ENCODE measurements around the gene FAM174B. TPM values are rescaled to one million over a fixed set of nuclear protein-coding genes. Genes with fewer than 3 reads are reported as not detected.

FAM174B gene
- total RNA-seq, 1 donor from 2014 or later: 11.0 TPM

GRCh38 chr15:92605225-92605944 is 50.2 kb downstream of the FAM174B start:
- Mint-ChIP-seq H3K27me3 (ENCODE audit: unreplicated experiment) (peaks cover 53% of the 10 kb centered on the region), H3K4me1 (ENCODE audit: unreplicated experiment) (no peaks in the 10 kb centered on the region), H3K4me3 (ENCODE audit: unreplicated experiment) (no peak overlapping the region), H3K36me3 (ENCODE audit: unreplicated experiment) (no peaks in the 10 kb centered on the region), H3K27ac (ENCODE audit: unreplicated experiment) (no peak overlapping the region), H3K9me3 (ENCODE audit: unreplicated experiment) (no peaks in the 10 kb centered on the region)
- no peak for DNase-seq (ENCODE audit: extremely low spot score, unreplicated experiment)
- no peak for TF ChIP-seq CTCF (IDR thresholded peaks at IDR 0.05)

DNA sequence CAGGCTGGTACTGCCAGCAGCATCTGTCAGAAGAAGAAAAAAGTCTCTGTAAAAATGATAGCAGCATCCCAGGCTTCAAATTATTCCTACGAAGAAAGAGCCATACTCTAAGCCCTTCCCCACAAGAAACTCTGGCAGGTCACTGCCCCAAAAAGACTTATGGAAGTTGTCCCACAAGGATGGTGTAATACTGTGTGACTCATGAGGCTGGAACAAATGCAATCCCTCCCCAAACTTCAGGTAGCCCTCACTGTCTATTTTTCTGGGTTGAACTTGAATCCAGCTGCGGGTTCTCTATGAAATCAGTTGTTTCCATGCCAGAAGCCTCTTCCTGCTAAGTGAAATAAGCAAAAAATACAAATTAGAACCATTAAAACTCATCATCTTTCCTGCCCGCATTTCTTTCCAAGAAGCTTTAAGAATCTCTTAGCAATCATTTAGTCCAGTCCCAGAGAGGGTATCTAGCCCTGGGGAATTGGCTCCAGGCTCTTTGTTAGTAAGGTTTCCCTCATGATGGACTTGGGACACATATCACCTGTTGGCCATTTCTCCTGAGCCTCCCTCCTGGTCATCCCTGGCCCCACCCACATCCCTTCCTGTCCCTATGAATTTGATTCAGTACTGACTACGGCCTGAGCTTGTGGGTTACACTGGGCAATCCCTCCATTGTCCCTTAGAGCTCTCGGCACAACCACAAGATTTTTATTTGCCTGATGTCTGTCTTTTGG is 51.7 kb downstream of the FAM174B start:
- no peak overlapping the region for H3K27ac Mint-ChIP-seq (ENCODE audit: unreplicated experiment)
- no peak for TF ChIP-seq CTCF (IDR thresholded peaks at IDR 0.05)
- H3K27me3 Mint-ChIP-seq (ENCODE audit: unreplicated experiment): peaks cover 66% of the 10 kb centered on the region
- DNase-seq (ENCODE audit: extremely low spot score, unreplicated experiment): no peak
- H3K36me3 Mint-ChIP-seq (ENCODE audit: unreplicated experiment): no peaks in the 10 kb centered on the region
- no peaks in the 10 kb centered on the region for H3K4me1 Mint-ChIP-seq (ENCODE audit: unreplicated experiment)
- H3K9me3 Mint-ChIP-seq (ENCODE audit: unreplicated experiment): no peaks in the 10 kb centered on the region
- H3K4me3 Mint-ChIP-seq (ENCODE audit: unreplicated experiment): no peak overlapping the region

GRCh38 chr15:92603278-92603677 is 52.3 kb downstream of the FAM174B start:
- H3K4me1 Mint-ChIP-seq (ENCODE audit: unreplicated experiment): no peaks in the 10 kb centered on the region
- H3K9me3 Mint-ChIP-seq (ENCODE audit: unreplicated experiment): no peaks in the 10 kb centered on the region
- TF ChIP-seq CTCF (IDR thresholded peaks at IDR 0.05): no peak
- no peak overlapping the region for H3K4me3 Mint-ChIP-seq (ENCODE audit: unreplicated experiment)
- no peak overlapping the region for H3K27ac Mint-ChIP-seq (ENCODE audit: unreplicated experiment)
- H3K36me3 Mint-ChIP-seq (ENCODE audit: unreplicated experiment): no peaks in the 10 kb centered on the region
- DNase-seq (ENCODE audit: extremely low spot score, unreplicated experiment): no peak
- H3K27me3 Mint-ChIP-seq (ENCODE audit: unreplicated experiment): peaks cover 71% of the 10 kb centered on the region

GRCh38 chr15:92602267-92602593 is 53.3 kb downstream of the FAM174B start:
- no peak overlapping the region for H3K27ac Mint-ChIP-seq (ENCODE audit: unreplicated experiment)
- no peaks in the 10 kb centered on the region for H3K9me3 Mint-ChIP-seq (ENCODE audit: unreplicated experiment)
- H3K36me3 Mint-ChIP-seq (ENCODE audit: unreplicated experiment): no peaks in the 10 kb centered on the region
- no peak overlapping the region for H3K4me3 Mint-ChIP-seq (ENCODE audit: unreplicated experiment)
- peaks cover 65% of the 10 kb centered on the region for H3K27me3 Mint-ChIP-seq (ENCODE audit: unreplicated experiment)
- DNase-seq (ENCODE audit: extremely low spot score, unreplicated experiment): no peak
- no peak for TF ChIP-seq CTCF (IDR thresholded peaks at IDR 0.05)
- H3K4me1 Mint-ChIP-seq (ENCODE audit: unreplicated experiment): no peaks in the 10 kb centered on the region

GRCh38 chr15:92601592-92602266 is 53.8 kb downstream of the FAM174B start:
- Mint-ChIP-seq H3K27me3 (ENCODE audit: unreplicated experiment) (peaks cover 69% of the 10 kb centered on the region), H3K4me3 (ENCODE audit: unreplicated experiment) (no peak overlapping the region), H3K27ac (ENCODE audit: unreplicated experiment) (no peak overlapping the region), H3K4me1 (ENCODE audit: unreplicated experiment) (no peaks in the 10 kb centered on the region), H3K36me3 (ENCODE audit: unreplicated experiment) (no peaks in the 10 kb centered on the region), H3K9me3 (ENCODE audit: unreplicated experiment) (no peaks in the 10 kb centered on the region)
- TF ChIP-seq CTCF (IDR thresholded peaks at IDR 0.05): no peak
- DNase-seq (ENCODE audit: extremely low spot score, unreplicated experiment): no peak

Data from osteocyte (in vitro differentiated cells).